ENCODE data around the gene SPRED2.

SPRED2 gene

GRCh38 chr2:65413106-65413505 lies 19.3 kb downstream of the SPRED2 start:
- no peak for DNase-seq

GRCh38 chr2:65411056-65411795 lies 21.2 kb downstream of the SPRED2 start:
- no peak for DNase-seq

- no peak for DNase-seq
Observed at GRCh38 chr2:65409045-65409444, 23.4 kb downstream of the SPRED2 start.

GRCh38 chr2:65407240-65407639 lies 25.2 kb downstream of the SPRED2 start:
- no peak for DNase-seq

- no peak for DNase-seq
Observed at GRCh38 chr2:65404988-65405697, 27.3 kb downstream of the SPRED2 start.

GRCh38 chr2:65403529-65403915 lies 28.9 kb downstream of the SPRED2 start:
- DNase-seq = no peak

GRCh38 chr2:65402780-65403528 lies 29.4 kb downstream of the SPRED2 start:
- no peak for DNase-seq

- no peak for DNase-seq
Observed at GRCh38 chr2:65402323-65402722, 30.1 kb downstream of the SPRED2 start.

- peak; percentile 27 for DNase-seq
Observed at GRCh38 chr2:65397122-65397521, 35.3 kb downstream of the SPRED2 start.

GRCh38 chr2:65396348-65397026 lies 35.9 kb downstream of the SPRED2 start:
- DNase-seq = no peak

- DNase-seq = no peak
Observed at GRCh38 chr2:65395621-65396347, 36.6 kb downstream of the SPRED2 start.

- DNase-seq = no peak
Observed at GRCh38 chr2:65393743-65394422, 38.5 kb downstream of the SPRED2 start.

GRCh38 chr2:65393046-65393445 lies 39.4 kb downstream of the SPRED2 start:
- no peak for DNase-seq

GRCh38 chr2:65392609-65393008 lies 39.8 kb downstream of the SPRED2 start:
- no peak for DNase-seq

GRCh38 chr2:65390134-65390533 lies 42.3 kb downstream of the SPRED2 start:
- no peak for DNase-seq

GRCh38 chr2:65389476-65389875 lies 42.9 kb downstream of the SPRED2 start:
- no peak for DNase-seq

- no peak for DNase-seq
Observed at GRCh38 chr2:65388596-65389390, 43.6 kb downstream of the SPRED2 start.

GRCh38 chr2:65388051-65388531 lies 44.3 kb downstream of the SPRED2 start:
- no peak for DNase-seq

- no peak for DNase-seq
Observed at GRCh38 chr2:65386989-65387388, 45.4 kb downstream of the SPRED2 start.

GRCh38 chr2:65386344-65386743 lies 46.1 kb downstream of the SPRED2 start:
- DNase-seq = no peak
